Skeletal muscle cell (primary cell): ENCODE data around the gene PELO.

ENCODE experiments used
- DNase-seq: peaks from one replicate; pipeline ENCODE4 v3.0.0-alpha.2; 2010; ENCODE audit warnings: low read depth
- H3K4me3 ChIP-seq: 2 replicates; pipeline ENCODE4 v1.5.1; 2011; ENCODE audit warnings: low read depth, mild to moderate bottlenecking, control low read depth, low read length, moderate library complexity

The PELO gene

DNA sequence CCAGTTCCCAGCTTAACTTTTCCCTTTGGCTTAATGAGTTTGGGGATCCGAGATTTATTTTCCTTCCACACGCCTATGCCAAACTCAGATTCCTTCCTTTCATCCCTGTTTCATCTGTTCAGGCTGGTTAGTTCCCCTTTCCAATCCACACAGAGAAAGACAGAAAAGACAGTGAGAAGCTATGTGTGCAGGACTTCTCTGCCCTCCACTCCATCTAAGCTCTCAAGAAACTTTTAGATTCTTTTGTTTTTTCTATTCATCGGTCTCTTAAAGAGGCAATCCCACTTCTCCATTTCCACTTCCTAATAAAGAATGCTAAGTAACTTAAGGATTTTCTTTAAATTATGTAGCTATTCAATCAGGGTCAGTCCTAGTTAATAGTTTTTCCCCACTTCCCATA lies 11.2 kb downstream of the PELO start:
- no peak for DNase-seq
- peak overlapping the region; percentile 88 for H3K4me3 ChIP-seq

DNA sequence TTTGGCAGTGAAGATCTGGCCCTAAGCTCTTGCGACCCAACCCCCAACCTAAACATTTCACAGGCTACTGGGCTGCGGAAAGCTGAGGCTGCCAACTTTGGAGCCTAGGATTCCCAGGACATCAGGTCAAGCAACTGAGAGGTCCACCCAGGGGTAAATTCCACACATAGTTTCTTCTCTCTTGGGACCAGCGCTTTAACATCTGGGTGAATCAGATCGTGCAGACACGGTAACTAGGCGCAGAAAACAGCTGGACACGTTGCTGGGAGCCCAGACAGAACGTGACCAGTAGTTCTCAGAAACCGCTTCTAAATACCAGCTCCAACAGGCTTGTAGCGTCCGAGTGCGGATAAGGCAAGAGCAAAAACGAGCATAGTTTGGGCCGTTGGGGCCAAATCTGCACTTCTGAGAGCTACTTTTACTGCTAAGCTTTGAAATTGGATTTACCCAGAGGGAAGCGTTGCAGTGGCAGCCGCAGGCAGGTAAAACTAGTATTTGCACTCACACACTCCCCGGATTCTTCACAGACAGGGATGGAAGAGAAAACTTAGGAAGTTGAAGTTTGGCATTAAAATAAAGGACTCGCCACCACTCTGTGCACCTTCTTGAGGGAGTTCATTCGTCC lies 11.8 kb downstream of the PELO start:
- H3K4me3 ChIP-seq = peak overlapping the region; percentile 88
- DNase-seq = peak; percentile 80

DNA sequence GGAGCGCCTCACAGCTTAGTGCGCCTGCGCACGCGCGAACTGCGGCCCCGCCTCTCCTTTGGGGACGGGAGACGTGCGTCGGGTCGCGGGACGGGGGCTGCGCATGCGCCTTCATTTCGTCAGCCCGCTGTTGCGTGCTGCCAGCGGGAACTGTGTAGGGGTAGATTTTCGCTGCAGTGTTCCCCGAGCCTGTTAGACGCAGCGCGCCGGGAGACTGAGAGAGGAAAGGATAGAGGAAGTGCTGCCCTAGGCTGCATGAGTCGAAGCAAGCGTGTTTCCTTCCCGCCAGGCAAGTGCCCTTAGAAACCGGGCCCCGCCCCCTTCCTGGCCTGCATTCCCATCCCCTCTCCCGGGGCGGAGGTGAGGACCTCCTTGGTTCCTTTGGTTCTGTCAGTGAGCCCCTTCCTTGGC lies 12.3 kb downstream of the PELO start:
- H3K4me3 ChIP-seq = peak overlapping the region; percentile 88

DNA sequence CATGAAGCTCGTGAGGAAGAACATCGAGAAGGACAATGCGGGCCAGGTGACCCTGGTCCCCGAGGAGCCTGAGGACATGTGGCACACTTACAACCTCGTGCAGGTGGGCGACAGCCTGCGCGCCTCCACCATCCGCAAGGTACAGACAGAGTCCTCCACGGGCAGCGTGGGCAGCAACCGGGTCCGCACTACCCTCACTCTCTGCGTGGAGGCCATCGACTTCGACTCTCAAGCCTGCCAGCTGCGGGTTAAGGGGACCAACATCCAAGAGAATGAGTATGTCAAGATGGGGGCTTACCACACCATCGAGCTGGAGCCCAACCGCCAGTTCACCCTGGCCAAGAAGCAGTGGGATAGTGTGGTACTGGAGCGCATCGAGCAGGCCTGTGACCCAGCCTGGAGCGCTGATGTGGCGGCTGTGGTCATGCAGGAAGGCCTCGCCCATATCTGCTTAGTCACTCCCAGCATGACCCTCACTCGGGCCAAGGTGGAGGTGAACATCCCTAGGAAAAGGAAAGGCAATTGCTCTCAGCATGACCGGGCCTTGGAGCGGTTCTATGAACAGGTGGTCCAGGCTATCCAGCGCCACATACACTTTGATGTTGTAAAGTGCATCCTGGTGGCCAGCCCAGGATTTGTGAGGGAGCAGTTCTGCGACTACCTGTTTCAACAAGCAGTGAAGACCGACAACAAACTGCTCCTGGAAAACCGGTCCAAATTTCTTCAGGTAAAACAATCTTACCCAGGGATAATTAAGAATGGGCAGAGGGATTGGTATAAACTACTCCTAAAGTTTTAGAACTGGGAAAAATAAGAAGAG lies 12.9 kb downstream of the PELO start:
- peak overlapping the region; percentile 88 for H3K4me3 ChIP-seq
- no peak for DNase-seq

More for the DNA sequence above, 12.3 kb downstream of the PELO start:
- peak; percentile 73 for DNase-seq

DNA sequence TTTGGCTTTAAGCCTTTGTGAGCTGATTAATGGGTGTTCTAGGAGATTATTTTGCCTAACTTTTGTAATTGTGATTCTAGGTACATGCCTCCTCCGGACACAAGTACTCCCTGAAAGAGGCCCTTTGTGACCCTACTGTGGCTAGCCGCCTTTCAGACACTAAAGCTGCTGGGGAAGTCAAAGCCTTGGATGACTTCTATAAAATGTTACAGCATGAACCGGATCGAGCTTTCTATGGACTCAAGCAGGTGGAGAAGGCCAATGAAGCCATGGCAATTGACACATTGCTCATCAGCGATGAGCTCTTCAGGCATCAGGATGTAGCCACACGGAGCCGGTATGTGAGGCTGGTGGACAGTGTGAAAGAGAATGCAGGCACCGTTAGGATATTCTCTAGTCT lies 13.6 kb downstream of the PELO start:
- peak overlapping the region; percentile 88 for H3K4me3 ChIP-seq
- DNase-seq = no peak

DNA sequence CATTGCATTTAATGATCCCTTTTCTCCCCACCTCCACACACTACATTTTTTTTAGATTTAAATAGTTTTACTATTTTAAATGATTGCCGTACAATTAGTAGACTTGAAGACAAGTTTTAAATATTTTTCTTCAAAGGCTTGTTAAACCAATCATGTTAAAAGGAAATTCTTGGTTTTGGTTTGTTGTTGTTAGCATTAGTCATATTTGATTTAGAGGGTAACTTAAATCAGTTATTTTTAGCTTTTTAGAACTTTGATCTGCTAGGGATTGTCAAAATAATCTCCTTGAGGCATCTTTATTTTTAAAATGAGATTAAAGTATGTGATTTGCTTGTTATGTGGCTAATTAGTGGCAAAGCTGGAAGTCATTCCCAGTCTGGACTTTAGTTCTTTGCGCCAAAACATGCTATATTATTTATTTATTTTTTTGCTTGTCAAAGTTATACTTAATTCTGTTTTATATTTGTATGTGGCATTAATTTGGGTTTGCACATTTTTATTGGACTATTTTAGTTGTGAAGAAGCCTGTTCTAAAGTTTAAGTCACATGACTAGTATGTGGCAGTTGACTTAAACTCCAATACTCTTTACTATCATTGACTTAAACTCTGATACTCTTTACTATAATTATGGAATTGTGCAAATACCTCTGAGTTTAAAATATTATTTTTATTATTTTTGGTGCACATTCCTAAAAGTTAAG lies 14.7 kb downstream of the PELO start:
- DNase-seq = no peak
- H3K4me3 ChIP-seq = peak overlapping the region; percentile 88

DNA sequence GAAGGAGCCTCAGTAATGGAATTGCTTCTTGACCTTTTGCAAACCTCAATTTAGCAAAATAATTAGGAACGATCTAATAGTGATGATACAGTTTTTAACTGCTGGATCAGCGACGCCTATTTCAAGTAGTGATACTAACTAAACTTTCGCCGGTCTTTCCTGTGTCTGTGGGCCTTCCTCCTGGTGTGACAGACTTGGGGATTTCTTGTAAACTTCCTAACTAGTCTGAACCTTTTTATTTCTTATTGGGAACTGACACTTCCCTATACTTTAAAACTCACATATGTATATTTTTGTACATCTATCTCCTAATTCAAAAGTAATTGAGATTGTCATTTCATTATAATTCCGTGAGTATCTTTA lies 15.2 kb downstream of the PELO start:
- H3K4me3 ChIP-seq = peak overlapping the region; percentile 88
- no peak for DNase-seq

DNA sequence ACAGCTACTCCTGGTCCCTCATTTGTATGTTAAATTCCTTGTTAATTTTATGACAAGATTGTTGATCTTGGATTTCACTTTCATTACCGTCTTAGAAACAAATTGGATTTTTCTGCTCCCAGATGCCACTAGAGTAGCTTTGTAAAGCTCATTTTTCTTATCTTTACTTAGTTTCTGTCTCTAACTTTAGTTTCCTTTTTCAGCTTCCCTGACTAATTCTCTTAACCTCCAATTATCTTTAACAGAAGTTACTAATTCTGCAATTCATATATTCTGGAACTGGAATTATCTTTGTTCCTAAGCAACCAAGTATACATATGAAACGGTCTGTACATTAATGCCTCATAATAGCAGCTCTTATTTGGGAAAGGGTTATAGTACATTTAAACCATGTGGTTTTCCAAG lies 16.7 kb downstream of the PELO start:
- no peak overlapping the region for H3K4me3 ChIP-seq
- no peak for DNase-seq

DNA sequence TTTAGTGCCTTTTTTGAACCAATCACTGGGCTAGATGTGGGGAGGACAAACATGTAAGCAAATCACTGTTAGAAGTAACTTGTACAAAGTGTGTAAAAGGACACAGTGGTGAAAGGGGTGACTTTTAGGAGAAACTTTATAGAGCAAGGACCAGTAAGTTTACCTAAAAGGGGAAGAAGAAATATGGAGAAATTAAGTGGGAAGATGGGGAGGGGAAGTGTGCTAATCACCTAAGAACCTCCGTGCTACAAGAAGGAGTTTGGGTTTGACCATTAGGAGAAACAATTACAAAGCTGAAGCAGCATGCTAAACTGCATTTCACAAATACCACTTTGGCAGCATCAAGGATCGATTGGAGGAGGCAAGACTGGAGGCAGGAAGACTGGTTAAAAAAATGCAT lies 17.3 kb downstream of the PELO start:
- no peak for DNase-seq
- H3K4me3 ChIP-seq = no peak overlapping the region

DNA sequence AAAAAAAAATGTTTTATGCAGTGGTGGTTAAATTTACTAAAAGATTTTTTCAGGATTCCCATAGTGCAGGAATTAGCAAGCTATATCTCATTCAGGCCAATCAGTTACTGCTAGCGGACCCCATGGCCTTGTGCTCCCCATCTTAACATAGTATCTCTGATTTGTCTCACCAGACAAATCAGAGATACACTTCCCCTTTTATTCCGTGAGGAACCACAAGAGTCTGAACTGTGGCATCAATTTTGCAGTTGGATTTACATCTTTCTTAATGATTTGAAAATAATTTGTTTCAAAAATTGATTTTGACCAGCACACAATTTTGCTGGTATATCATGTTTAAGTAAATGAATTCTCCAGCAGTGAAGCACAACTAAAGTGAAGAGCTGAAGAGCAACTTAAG lies 17.9 kb downstream of the PELO start:
- DNase-seq = no peak
- H3K4me3 ChIP-seq = no peak overlapping the region

DNA sequence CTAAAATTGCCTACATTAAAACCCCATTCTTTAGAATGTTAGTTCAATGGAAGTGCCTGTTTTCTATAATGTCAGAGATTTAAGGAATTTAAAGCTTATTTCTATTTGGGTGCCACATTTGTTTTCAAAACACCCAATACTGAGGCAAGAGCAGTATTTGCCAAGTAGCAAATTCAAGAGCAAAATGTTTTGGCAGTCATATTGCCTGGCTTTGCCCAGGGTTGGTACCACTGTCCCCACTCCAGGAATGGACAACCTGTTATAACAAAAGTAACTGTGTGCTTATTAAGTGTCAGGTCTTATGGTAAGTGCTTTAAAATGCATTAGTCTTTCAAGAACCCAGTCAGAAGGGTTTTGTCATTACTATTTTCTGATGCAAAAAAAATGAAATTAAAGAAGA lies 19.3 kb downstream of the PELO start:
- DNase-seq = no peak
- H3K4me3 ChIP-seq = no peak overlapping the region

DNA sequence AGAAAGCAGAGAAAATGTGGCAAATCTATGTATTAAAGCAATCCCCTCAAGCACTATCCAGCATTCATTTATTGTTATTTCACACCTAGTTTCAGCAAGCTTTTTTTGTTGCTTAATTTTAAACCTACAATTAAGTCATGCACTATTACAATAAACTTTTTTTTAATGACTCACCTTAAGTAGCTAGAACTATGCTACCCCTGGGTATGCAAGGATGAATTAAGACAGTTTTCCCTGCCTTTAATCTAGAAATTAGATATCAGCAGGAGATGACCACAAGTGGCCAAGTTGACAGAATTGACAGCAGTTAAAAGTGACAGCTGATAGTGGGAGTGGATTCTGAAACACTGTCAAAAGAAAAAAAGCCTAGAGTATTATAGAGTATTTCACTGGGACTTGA lies 20.0 kb downstream of the PELO start:
- DNase-seq = no peak

DNA sequence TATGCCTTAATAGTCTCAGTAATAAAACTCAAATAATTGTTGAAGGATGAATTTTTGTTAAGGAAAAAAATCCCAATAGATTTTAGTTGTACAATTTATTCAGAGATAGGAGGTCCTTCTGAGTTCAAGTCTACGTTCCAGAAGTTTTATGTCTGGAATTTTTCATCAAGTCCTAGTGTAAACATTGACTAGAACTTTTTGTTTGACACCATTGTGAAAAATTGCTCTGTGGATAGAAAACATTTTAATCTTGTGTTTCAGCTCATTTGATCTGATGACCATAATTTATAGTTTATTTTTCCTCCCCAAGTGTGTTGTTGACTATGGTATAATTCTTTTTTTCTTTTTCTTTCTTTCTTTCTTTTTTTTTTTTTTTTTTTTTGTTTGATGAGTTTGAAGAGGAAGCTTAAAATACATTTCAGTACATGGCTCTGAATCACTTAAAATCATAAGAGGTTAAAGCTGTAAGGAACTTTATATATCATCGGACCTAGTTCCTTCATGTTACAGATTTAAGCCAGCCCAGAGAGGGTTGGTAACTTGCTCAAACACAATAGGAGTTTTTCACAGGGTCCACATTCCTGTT lies 20.7 kb downstream of the PELO start:
- no peak overlapping the region for H3K4me3 ChIP-seq
- DNase-seq = no peak

More for the DNA sequence above, 20.0 kb downstream of the PELO start:
- no peak overlapping the region for H3K4me3 ChIP-seq

DNA sequence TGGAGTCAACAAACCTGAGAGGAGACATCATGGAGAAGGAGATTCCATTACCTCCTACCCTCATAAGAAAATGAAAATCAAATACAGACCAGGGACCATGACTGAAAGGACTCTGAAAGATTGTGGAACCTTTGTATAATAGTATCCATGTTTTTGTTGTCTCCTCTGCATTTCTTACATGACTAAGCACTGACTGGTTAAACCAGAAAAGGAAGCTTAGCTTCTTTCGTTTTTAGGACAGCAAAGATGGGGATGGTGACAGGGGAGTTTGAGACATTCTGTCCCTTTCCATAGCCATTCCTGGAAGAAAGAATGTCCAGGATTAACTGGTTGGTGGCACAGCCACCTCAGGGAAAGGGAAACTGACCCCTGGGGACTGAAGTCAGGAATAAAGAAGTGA lies 22.2 kb downstream of the PELO start:
- no peak overlapping the region for H3K4me3 ChIP-seq
- no peak for DNase-seq

DNA sequence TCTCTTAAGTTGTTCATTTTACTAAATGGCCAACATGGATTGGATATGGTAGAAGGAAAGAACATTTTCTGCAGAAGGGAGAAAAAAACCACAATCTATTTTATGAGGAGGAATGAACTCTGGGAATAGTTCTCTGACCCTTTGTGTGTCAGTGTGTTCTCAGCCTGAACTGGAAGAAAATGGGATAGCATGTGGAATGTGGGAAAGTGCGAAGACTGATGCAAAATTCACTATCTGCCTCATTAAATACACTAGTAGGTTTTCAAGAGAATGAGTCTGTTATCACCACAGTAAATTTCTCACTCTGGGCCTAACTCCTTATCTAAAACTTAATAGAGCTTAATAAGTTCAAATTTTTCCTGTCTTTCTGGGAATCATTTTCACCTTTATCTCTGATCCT lies 22.7 kb downstream of the PELO start:
- H3K4me3 ChIP-seq = no peak overlapping the region
- no peak for DNase-seq

DNA sequence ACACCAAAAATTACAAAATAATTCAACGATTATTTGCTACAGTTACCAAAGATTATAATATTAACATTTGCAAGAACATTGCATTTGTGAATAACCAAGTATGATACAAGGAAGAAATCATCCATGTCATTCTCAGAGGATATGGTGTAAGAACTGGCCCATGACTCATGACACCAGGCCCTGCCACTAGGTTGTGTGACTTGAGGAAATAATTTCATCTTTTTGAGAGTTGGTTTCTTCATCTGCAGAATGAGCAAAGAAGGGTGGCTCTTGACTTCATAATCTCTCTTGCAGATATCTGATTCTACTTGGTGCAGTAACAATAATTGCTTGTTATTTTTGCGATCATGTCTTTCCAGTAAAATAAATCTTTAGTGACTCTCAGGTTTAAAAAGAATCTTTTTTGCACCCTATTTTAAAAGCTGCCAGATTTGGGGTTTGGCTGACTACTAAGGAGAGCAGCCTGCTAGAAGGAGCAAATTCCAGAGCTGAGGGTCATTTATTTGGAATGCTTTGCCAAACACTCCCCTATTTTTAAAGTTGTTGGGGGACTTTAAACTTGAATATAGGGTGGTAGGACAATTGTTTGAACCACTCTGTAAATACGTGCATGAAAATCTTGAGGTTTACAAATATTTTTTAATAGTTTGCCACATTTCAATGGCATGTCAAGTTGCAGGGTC lies 23.5 kb downstream of the PELO start:
- no peak overlapping the region for H3K4me3 ChIP-seq
- DNase-seq = no peak

DNA sequence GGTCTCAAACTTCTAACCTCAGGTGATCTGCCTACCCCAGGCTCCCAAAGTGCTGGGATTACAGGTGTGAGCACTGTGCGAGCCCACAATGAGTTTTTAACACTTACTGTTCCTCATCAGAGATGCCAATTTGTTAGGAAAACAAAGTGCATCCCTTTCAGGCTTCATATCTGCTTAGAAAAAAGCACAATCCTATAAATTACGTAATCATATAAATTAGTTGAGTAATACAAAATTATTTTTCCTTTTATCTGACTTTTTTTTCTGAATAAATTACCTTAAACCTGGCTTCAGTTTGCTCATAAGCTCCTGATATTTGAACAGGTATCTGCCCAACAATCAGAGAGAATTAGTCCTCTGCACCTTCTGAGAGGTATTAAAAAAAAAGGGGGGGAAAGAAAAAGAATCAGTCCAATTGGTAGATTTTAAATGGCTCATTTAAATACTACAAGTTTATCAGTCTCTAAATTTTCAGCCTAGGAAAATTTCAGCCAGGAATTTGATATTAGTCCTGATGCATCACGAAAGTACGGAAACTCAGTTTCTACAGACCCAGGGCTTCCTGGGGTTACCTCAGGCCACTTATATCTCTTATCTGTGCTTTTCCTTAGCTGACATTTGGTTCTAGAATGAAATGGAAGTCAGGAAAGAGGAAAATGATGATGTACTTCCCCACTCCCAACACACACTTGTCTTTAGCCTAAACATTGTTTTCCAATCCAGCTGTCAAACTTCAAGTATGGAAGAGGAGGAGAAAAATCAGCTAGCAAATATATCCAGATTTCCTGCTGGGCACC lies 26.8 kb downstream of the PELO start:
- DNase-seq = no peak
- no peak overlapping the region for H3K4me3 ChIP-seq

DNA sequence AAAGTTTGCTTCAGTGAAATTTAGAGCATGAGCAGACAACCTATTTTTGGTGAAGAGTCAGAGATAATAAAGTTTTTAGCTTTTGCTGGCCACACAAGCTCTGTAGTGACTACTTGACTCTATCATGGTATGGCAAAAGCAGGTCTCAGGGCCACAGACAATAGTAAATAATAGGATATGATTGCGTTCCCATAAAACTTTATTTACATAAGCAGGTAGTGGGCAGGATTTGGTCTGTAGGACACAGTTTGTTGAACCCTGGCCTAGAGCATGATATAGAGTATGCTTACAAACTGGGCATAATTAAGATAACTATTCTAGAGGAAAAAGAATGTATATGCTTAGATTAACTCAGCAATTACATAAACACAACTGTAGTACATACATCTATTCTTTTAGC lies 30.1 kb downstream of the PELO start:
- no peak for DNase-seq
- H3K4me3 ChIP-seq = no peak overlapping the region

DNA sequence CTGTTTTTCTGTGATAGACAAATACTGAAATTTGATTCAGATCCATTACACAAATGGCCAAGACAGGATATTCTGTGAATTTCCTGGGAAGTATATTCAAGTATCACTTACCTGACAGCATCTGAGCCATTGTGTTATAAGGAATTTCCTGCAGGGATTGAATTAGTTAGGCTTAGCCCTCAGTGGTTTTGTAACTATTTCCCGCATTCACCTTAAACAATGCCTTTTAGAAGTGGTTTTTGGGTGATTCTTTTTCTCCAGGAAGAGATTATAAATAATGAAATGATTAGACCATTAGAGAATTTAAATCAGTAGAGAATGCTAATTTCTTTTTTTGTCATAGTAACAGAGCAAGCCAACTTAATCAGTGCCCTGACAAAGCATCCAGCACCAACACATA lies 30.6 kb downstream of the PELO start:
- no peak overlapping the region for H3K4me3 ChIP-seq
- DNase-seq = no peak
